PC-3 (cell line): Measurements from ENCODE around the gene TMEM38B. TPM values are rescaled to one million over a fixed set of nuclear protein-coding genes. Genes with fewer than 3 reads are reported as not detected.

Experiments used
- ATAC-seq: fragments of 200-7000 bp; cut with Tn5 transposase; 2 replicates; pipeline ENCODE4 v1.9.1; 2020; ENCODE audit warnings: mild to moderate bottlenecking, moderate library complexity
- BruUV-seq: library from RNA; stranded (reverse); fragments of 400-500 nt; replicated peaks from 2 replicates; lab custom pipeline; 2021; lab: Mats Ljungman, UMichigan
- CTCF ChIA-PET: fragments of 300-600 bp; sonication (Branson Sonifier 250); formaldehyde crosslinking; loops from one replicate; lab custom pipeline; 2022; ENCODE audit warnings: antibody characterized with exemption; lab: Charles Lee
- POLR2A ChIA-PET: fragments of 300-600 bp; sonication (Branson Sonifier 250); formaldehyde crosslinking; loops from one replicate; lab custom pipeline; 2022; ENCODE audit warnings: antibody characterized with exemption; ENCODE audit not compliant: unreplicated experiment; lab: Charles Lee
- DNase-seq: peaks from one replicate; pipeline ENCODE4 v3.0.0-alpha.2; 2015
- H2AFZ ChIP-seq: fragments of 300-600 bp; sonication (generic); 2 replicates; pipeline ENCODE4 v1.6.0; 2016; ENCODE audit warnings: antibody characterized with exemption, low read length
- H3F3A ChIP-seq: fragments of 300-600 bp; sonication (generic); one replicate; pipeline ENCODE4 v1.6.0; 2017; ENCODE audit warnings: antibody characterized with exemption, low read length, control low read depth, mild to moderate bottlenecking; ENCODE audit not compliant: unreplicated experiment
- H3K27ac ChIP-seq: fragments of 300-600 bp; sonication (generic); 2 replicates; pipeline ENCODE4 v1.5.1; 2016; ENCODE audit warnings: mild to moderate bottlenecking, low read length
- H3K27me3 ChIP-seq: fragments of 300-600 bp; sonication (generic); 2 replicates; pipeline ENCODE4 v1.6.1; 2016; ENCODE audit warnings: low read length, mixed read lengths
- H3K36me3 ChIP-seq: fragments of 300-600 bp; sonication (generic); 2 replicates; pipeline ENCODE4 v1.6.1; 2016; ENCODE audit warnings: low read depth, mixed run types, low read length, mixed read lengths
- H3K4me1 ChIP-seq: fragments of 300-600 bp; sonication (generic); 2 replicates; pipeline ENCODE4 v1.5.1; 2016; ENCODE audit warnings: low read length; ENCODE audit not compliant: insufficient read depth
- H3K4me2 ChIP-seq: fragments of 300-600 bp; sonication (generic); 2 replicates; pipeline ENCODE4 v1.6.0; 2016; ENCODE audit warnings: low read length
- H3K4me3 ChIP-seq: fragments of 300-600 bp; sonication (generic); 2 replicates; pipeline ENCODE4 v1.5.1; 2016; ENCODE audit warnings: mild to moderate bottlenecking, low read length, mixed read lengths
- H3K79me2 ChIP-seq: fragments of 300-600 bp; sonication (generic); 2 replicates; pipeline ENCODE4 v1.6.1; 2017; ENCODE audit warnings: low read length, mixed read lengths
- H3K9ac ChIP-seq: fragments of 300-600 bp; sonication (generic); 2 replicates; pipeline ENCODE4 v1.6.0; 2016; ENCODE audit warnings: mild to moderate bottlenecking, low read length
- H3K9me2 ChIP-seq: fragments of 300-600 bp; sonication (generic); replicated peaks from 2 replicates; pipeline ENCODE4 v1.6.1; 2016; ENCODE audit warnings: mixed run types, low read length, mixed read lengths
- H3K9me3 ChIP-seq: fragments of 300-600 bp; sonication (generic); 2 replicates; pipeline ENCODE4 v1.6.1; 2016; ENCODE audit warnings: low read length, mixed read lengths
- H4K20me1 ChIP-seq: fragments of 300-600 bp; sonication (generic); 2 replicates; pipeline ENCODE4 v1.6.1; 2016; ENCODE audit warnings: low read length, mixed read lengths
- CTCF ChIP-seq: fragments of 300-600 bp; sonication (generic); conservative IDR thresholded peaks from 2 replicates; pipeline ENCODE4 v1.5.1; 2017; ENCODE audit warnings: antibody characterized with exemption, low read depth, mild to moderate bottlenecking, low read length
- EZH2 ChIP-seq: fragments of 300-600 bp; sonication (generic); IDR thresholded peaks from one replicate; pipeline ENCODE4 v1.6.1; 2017; ENCODE audit warnings: antibody characterized with exemption, mild to moderate bottlenecking, low read length; ENCODE audit not compliant: unreplicated experiment
- EZH2phosphoT487 ChIP-seq: fragments of 300-600 bp; sonication (generic); IDR thresholded peaks from 2 replicates; pipeline ENCODE4 v1.6.1; 2018; ENCODE audit warnings: mild to moderate bottlenecking, antibody characterized with exemption, low read length, borderline replicate concordance
- intact Hi-C: fragments of 100-400 bp; cut with micrococcal nuclease; formaldehyde crosslinking; loops from 2 replicates; pipeline ENCODE4 v1.9.0; 2023
- total RNA-seq: library from RNA; depleted of rRNA; stranded (reverse); fragments of >200 nt; gene quantifications from 2 replicates; pipeline ENCODE4 v1.2.3, GENCODE V29; 2014

Gene TMEM38B
- total RNA-seq, 1 experiment from 2014 or later: 16.0 TPM

GRCh38 chr9:105706156-105706555 is 11.8 kb downstream of the TMEM38B start:
- no peak for TF ChIP-seq EZH2phosphoT487
- no peak for TF ChIP-seq EZH2
- no peak for TF ChIP-seq CTCF
- no peaks in the 10 kb centered on the region for H3F3A ChIP-seq
- H4K20me1 ChIP-seq: no peaks in the 10 kb centered on the region
- H3K79me2 ChIP-seq: peaks cover 4% of the 10 kb centered on the region; the same call in 1 of the 2 replicates
- H3K4me1 ChIP-seq: no peaks in the 10 kb centered on the region
- no peaks in the 10 kb centered on the region for H3K9me3 ChIP-seq
- DNase-seq (no peak), ATAC-seq (no peak)
- no peak overlapping the region for H3K4me3 ChIP-seq
- H3K9ac ChIP-seq: no peak overlapping the region
- no TSS peak for BruUV-seq
- CTCF ChIA-PET: no interaction called here
- H2AFZ ChIP-seq: no peak overlapping the region
- POLR2A ChIA-PET: no interaction called here
- H3K27ac ChIP-seq: no peak overlapping the region
- H3K36me3 ChIP-seq: no peaks in the 10 kb centered on the region
- H3K9me2 ChIP-seq: no peaks in the 10 kb centered on the region
- H3K4me2 ChIP-seq: no peak overlapping the region
- intact Hi-C loops: no loop called here
- H3K27me3 ChIP-seq: no peaks in the 10 kb centered on the region

DNA sequence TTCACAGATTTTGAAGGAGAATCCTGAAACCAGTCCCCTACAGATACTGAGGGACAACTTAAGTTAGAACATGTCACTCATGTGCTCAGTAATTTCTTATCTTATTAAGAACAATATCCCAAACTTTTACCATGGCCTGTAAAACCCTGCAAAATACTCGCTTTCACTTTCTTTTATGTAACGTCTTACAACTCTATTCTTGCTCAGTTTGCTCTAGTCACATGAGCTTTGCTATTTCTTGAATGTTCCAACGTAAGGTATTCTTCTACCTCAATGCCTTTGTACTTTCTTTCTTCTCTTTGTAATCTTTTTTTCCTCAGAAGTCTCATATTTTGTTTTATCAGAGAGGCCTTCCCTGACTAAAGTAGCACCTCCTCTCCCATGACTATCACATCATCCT is 14.1 kb downstream of the TMEM38B start:
- no peaks in the 10 kb centered on the region for H4K20me1 ChIP-seq
- no peaks in the 10 kb centered on the region for H3K27me3 ChIP-seq
- DNase-seq: no peak
- no peaks in the 10 kb centered on the region for H3K9me3 ChIP-seq
- POLR2A ChIA-PET: no interaction called here
- H3K4me2 ChIP-seq: no peak overlapping the region
- TF ChIP-seq CTCF: no peak
- no peak for TF ChIP-seq EZH2
- TF ChIP-seq EZH2phosphoT487: no peak
- no peaks in the 10 kb centered on the region for H3K79me2 ChIP-seq
- H3K27ac ChIP-seq: no peak overlapping the region
- no peak overlapping the region for H3K9ac ChIP-seq
- H2AFZ ChIP-seq: no peak overlapping the region
- CTCF ChIA-PET: no interaction called here
- BruUV-seq: no TSS peak
- ATAC-seq: no peak
- H3K9me2 ChIP-seq: no peaks in the 10 kb centered on the region
- H3K4me3 ChIP-seq: no peak overlapping the region
- no peaks in the 10 kb centered on the region for H3F3A ChIP-seq
- H3K36me3 ChIP-seq: no peaks in the 10 kb centered on the region
- H3K4me1 ChIP-seq: no peaks in the 10 kb centered on the region
- intact Hi-C loops: no loop called here

- Histone ChIP-seq H3K27ac (no peak overlapping the region), H3K4me3 (no peak overlapping the region), H2AFZ (no peak overlapping the region), H3K4me1 (no peaks in the 10 kb centered on the region), H3K9ac (no peak overlapping the region), H3K36me3 (no peaks in the 10 kb centered on the region), H4K20me1 (no peaks in the 10 kb centered on the region), H3K4me2 (no peak overlapping the region), H3F3A (no peaks in the 10 kb centered on the region), H3K9me3 (no peaks in the 10 kb centered on the region), H3K27me3 (no peaks in the 10 kb centered on the region), H3K9me2 (no peaks in the 10 kb centered on the region), H3K79me2 (no peaks in the 10 kb centered on the region)
- intact Hi-C loops: no loop called here
- no peak for DNase-seq
- CTCF ChIA-PET: no interaction called here
- TF ChIP-seq EZH2phosphoT487: no peak
- TF ChIP-seq CTCF: no peak
- no peak for TF ChIP-seq EZH2
- BruUV-seq: no TSS peak
- ATAC-seq: no peak
- POLR2A ChIA-PET: no interaction called here
Measured at GRCh38 chr9:105710638-105711037, 16.3 kb downstream of the TMEM38B start.
